DMS153 (cell line): ENCODE data around the gene CRACDL.
"Not testable (repeated sequence)": the region's sequence is repeated elsewhere in the genome, so short reads cannot be mapped to it uniquely, and the experiment has no call there.

Experiments used
- DNase-seq: peaks from one replicate; lab custom pipeline; 2025; lab: John Stamatoyannopoulos, UW

CRACDL gene

DNA sequence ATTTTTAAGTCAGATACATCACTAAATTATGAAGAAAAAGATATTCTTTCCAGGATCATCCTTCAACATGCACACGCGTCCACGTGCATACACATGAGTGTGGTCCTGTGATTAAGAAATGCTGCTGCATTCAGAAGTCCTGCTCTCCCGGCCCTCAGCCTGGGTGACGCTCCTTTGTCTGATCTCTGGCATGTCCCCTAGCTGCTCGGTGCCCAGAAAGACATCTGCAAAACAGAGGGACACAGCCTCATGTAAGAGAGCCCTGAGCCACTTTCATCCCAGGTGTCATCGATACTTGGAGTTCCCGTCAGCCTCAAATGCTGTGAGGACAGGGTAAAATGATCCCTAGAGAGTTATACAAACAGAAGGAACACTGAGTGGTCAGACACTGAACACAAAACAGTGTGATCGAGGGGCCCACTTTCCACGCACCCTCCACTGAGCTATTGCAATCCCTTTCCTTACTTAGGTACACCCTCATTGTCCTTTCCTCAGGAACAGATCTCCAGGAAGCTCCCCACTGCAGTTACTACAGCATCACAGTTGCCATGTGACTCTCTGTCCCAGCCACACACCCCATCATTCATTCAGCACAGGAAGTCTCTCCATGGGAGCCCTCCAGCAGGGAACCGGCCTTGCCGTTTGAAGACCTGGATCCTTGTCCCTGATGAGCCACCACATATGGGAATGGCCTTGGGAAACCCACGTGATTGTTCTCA is 32.1 kb downstream of the CRACDL start:
- DNase-seq = peak; percentile 51

DNA sequence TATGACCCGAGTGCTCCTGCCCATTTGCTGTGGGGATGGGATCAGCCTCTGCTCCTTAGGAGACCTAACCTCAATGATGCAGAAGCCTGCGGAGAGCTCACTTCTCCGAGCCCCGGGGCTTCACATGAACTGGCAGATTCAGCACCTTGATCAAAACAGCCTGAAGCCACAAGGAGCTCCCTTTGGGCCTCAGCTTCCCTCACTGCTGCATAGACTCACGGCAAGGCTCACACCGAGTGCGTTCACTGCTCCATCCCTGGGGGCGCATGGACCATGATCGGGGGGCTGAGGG is 33.0 kb downstream of the CRACDL start:
- DNase-seq = no peak

DNA sequence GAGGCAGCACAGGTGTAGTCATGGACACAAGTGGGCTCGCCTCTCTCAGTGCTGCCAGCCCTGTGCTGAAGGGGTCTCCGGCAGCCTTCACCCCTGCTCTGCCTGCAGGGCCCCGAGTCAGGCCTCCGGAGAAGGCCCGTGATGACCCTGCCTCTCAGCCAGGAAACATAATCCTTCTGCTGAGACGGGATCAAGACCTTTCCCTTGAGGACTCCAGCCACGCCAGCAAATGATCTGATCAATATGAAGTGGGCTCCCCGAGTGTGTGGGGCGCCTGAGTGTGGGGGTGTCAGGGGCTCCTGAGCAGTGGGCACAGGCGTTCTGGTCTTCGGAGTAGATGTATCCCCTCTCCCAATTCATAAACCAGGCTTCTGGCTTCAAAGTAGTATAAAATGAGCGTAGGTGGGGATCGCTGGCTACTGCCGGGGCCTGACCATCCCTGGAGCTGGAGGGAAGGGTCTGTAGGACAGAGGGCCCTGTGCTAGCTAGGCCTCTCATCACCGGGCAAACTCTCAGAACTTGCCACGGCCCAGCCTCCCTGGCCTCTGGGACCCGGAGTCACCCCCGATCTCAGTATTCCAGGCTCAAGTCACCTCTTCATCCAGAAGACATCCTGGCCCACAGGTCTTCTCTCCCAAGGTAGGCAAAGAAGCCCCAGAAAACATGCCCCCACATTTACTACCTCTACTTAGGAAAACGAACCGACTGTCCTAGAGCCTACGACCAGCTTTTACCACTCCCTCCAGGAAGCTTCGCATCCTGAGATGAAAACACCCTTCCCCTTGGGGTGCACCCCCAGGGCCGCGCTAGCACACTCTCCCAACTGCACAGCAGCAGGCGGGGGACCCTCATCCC is 33.6 kb downstream of the CRACDL start:
- no peak for DNase-seq

DNA sequence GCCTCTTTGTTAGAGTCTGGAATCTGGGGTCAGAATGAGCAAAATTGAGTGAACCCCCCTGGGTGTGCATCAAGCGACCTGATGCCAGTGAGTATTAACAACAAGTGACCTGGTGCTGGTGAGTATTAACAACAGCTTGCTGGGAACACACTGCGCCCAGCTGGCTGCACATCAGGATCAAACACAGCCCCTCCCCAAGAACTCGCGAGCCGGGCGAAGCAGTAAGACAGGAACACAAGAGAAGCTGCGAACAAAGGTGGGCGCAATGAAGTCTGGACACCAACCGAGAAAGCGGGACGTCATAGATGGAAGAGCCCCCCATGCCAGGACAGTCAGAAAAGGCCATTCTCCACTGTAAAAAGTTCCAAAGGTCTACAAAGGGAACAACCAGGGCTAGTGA is 34.3 kb downstream of the CRACDL start:
- DNase-seq = no peak

DNA sequence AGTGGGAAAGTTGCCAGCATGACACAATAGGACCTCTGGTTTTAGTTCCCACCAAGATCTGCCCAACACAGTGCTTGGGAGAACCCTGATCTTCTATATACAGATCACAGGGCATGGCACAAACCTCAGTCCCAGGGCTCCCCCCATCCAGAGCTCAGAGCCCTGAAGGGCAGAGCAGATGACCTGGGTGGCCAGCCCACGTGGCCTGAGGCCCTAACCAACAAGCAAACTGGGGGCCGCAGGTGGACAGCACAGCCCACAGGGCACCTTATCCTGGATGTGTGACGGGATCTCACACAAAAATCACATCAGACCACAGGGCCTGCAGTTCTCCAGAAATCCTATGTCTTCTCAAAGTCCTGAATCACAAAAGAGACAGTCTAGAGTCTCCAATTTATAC is 34.7 kb downstream of the CRACDL start:
- DNase-seq = no peak

DNA sequence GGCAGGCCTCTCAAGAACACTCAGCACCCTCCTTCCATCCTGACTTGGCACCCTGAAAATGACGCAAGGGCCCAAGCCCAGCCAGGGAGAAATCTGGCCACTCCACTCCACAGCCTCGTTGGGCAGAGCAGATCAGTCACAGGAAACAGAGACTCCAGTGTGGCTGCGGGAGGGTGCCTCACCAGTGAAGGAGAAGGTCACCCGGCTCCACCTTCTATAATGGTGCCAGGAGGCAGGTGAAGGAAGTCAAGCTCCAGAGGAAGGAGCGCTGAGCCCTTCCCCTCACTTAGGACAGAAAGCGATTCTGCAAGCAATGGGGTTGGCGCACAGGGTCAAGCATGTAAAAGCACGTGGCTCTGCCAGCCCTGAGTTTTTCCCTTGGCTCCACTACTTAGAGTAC is 35.3 kb downstream of the CRACDL start:
- DNase-seq = no peak

DNA sequence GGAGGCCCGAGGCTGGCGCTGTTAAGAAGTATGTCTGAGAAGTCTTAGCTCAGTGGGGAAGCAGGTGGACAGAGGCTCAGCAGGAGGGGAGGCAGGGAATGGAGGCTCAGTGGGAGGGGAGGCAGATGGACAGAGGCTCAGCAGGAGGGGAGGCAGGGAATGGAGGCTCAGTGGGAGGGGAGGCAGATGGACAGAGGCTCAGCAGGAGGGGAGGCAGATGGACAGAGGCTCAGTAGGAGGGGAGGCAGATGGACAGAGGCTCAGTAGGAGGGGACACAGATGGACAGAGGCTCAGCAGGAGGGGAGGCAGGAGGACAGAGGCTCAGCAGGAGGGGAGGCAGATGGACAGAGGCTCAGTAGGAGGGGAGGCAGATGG is 36.3 kb downstream of the CRACDL start:
- not testable (repeated sequence) for DNase-seq

DNA sequence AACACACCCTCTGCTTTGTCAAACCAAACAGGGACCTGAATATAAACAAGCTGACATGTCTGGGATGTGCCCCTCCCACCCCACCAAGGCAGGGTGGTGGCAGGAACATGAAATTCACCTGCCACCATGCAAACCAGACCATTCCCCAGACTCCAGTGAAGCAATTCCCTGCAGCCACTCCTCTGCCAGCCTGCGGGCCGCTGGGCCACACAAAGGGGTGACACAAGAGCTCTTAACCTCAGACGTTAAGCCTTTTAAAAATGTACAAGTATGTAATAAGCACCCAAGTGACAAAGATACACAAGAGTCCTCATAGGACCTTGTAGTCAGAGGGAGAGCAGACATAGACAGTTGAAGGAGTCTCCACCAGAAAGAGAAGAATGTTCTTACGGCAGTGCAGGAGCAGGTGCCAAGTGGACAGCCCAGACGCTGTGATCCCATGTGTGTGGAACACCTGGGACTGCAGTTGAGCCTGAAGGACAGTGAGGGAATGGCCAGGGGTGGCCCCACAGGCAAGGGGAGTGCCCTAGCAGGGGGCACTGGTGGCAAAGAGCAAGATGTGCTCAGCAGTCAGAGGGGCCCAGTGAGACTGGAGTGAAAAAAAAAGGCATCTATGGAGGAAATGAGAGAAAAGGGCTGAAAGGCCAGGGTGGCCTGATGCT is 36.9 kb downstream of the CRACDL start:
- peak; percentile 17 for DNase-seq

DNA sequence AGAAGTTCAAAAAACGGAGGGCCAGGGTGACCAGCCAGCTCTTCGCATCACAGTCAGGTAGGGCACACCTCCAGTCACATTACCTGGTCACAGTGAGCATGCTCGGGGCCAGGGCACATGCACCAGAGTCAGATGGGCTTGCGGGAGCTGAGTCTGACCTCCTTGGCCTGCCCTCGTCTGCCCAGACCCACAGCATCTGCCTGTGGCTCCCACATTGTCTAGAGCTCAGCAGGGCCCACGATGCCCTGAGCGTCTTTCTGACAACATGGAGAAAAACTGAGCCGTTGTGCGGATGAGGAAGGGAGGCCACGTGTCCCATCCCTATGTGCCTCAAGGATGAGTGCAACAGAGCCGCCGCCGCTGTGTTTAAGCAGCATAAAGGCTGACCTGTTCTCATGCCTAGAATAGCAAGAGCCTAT is 37.6 kb downstream of the CRACDL start:
- DNase-seq = no peak

DNA sequence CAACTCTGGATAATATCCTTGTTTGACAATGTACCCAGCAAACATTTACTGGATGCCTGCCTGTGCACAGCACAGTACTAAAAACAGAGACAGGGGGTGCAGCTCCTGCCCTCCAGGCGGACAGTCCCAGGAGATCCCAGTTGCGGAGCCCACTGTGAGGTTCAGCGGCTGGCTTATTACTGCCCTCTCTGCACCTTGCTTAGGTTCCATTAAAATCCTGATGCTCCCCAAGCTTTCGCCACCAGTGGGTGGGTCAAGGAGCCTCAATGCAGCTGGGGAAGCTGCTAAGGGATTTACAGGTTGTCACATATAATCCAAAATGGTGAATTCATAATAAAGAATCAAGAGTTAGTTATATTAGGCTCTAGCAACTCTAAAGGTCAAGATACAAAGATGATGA is 38.3 kb downstream of the CRACDL start:
- no peak for DNase-seq

DNA sequence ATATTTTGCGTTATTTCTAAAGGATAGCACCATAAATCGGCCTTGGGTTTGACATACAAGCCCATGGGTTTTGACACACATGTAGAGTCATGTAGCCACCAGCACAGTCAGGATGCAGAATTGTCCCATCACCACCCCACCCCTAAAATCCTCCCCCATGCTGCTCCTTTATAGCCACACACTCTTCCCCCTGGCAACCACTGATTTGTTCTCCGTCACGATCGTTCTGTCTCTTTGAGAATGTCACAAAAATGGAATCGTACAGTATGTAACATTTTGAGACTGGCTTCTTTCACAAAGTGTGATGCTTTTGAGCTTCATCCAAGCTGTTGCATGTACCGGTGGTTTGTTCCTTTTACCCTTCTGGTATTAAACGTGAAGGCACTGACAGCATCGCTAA is 39.1 kb downstream of the CRACDL start:
- DNase-seq = no peak

DNA sequence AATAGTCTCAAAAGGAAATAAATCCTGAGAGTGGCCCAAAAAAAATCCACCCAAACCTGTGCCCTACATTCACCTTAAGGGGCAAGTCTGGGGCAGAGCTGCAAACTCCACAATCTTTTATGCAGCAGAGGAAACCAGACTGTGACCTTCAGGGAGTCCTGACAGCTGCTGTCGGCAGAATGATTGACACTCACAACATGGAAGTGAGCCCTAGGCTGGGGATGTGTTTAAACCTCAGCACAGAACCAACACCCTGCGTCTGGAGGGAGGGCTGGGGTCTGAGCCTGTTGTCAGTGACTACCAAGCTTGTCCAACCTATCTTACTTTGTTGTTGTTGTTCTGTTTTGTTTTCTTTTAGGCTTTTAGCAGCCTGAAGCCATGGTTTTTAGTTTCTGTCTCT is 39.6 kb downstream of the CRACDL start:
- no peak for DNase-seq

DNA sequence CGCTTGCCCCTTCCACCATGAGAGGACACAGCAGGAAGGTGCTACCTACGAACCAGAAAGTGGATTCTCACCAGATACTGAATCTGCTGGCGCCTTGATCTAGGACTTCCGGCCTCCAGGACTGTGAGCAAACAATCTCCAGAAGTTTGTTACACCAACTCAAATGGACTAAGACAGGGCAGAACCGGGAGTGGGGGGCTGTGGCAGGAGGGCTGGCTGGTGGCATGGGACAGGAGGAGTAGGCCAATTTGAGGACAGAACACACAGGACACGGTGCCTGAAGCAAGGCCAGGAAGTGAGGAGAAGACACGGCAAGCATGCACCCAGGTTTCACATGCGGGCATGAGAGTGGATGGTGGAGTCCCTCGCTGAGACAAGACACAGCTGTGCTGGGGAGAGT is 40.1 kb downstream of the CRACDL start:
- no peak for DNase-seq

DNA sequence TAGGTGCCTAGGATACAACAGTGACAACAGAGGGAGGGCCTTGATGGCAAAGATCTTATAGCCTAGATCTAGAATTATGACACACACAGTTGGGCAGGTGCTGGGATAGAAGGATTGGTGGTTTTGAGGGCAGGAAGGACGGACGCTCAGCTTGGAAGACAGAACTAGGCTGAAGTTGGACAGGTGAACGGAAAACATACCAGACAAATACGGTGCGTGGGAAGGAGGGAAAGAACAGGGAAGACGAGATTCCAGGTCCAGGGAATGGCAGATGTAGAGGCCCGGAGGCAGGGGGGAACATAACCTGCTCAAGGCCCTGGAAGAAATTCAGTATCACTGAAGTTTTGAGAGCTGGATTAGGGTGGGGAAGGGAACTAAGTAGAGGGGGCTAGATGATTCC is 40.8 kb downstream of the CRACDL start:
- no peak for DNase-seq

DNA sequence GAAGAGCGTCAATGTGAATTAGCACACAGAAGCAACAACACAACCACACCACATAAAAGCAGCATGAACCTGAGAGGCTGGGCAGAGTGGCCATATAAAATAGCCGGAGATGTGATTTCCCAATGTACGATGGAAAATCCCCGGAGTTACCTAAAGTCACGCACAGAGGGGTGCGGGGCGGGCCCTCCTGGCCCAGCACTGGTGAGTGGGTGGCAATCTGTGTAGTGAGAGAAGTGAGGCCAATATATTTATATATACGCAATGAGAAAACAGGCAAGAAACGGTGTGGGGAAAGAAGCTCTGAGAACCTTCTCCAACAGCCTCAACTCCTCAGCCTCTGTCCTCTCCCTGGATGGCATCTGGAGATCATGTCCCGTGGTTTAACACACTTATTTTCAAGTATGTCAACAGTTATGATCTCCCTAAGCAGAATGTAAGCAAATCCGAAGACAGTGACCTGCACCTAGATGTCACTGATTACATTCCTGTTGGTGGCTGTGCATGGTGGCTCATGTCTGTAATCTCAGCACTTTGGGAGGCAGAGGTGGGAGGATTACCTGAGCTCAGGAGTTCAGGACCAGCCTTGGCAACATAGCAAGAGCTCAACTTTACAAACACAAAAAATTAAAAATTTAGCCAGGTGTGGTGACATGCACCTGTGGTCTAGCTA is 41.6 kb downstream of the CRACDL start:
- DNase-seq = no peak

DNA sequence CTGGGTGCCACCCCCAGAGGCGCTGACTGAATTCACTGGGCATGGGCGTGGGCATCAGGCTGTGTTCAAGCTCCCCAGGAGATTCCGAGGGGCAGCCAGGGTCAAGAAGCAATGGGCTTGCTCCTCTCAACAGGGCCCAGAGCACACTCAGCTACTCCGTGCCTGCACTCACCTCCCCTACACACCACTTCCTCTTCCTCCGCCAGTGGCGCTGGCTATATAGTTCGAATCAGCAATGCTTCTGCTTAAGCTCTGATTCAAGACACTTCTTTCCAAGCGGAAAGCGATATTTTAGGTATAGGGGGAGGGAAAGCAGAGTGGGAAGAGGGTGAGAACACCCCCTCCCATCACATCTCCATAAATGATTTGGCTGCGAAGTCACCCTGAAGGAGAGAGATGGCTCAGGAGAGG is 42.1 kb downstream of the CRACDL start:
- DNase-seq = no peak

DNA sequence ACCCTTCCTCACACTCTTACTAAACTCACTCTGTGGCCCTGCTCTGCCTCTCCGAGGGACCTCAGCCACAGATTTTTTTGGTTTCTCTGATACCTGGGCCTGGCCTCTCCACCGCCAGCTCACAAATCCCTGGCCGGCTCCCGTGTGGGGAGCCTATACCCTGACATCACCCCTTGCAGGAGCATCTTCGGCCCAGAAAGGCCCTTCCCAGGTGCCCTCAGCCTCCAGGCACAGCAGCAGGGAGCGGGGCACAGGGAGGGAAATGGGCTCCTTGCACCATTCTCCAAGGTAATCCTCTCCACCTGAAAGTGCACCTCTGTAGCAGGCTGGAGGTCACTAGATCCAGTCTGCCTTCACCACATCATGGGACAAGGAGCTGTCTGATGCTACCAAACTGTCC is 43.2 kb downstream of the CRACDL start:
- no peak for DNase-seq

DNA sequence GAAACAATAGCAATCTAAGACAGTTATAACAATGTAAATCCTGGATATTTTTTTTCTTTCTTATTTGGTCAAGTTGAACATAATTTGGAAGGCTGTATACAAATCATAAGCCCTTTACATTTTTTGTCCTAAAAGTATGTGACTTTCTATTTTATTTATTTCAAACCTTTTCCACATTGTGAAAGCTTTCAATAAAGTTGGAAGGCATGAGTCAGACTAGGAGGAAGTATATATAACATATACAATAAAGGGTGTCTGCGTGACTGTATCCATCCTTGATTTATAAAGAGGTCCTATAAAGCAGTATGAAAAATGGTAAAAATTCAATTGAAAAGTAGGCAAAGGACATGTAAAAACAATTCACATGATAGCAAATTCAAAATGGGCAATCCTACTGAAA is 44.4 kb downstream of the CRACDL start:
- DNase-seq = no peak

DNA sequence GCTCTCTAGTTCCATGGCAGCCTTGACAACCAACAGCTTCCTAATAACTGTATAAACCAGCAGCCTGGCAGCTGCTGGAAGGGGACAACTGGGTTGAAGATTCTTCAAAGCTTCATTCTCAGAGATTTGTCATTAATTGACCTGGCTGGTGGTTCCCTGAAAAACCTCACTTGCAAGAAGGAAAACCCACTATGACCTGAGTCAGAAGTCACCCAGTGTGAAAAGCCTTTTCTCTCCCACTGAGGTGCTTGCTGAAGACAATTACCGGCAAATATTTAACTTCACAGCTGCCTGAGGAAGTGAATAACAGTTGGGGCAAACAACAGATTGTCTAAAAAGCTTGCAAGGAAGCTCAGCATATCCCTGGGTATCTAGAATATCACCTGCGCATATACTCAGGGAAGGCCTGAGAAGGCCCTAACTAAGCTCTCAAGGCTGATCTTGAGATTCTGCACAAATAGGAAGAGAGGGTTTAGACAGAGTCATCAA is 49.9 kb downstream of the CRACDL start:
- no peak for DNase-seq

DNA sequence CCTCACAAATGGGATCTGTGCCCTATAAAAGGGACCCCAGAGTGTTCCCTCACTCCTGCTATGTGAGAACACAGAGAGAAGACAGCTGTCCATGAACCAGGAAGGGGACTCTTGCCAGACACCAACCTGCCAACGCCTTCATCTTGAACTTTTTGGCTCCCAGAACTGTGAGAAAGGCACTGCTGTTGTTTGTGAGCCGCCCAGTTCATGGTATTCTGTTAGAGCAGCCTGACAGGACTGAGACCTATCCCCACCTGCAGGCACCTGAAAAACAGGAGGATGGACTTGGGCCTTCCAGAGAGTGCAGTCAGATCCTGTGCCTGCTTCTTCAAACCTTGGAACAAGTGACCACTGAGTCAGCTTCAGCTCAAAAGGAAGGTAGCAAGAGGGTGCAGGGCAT is 51.4 kb downstream of the CRACDL start:
- DNase-seq = no peak

DNA sequence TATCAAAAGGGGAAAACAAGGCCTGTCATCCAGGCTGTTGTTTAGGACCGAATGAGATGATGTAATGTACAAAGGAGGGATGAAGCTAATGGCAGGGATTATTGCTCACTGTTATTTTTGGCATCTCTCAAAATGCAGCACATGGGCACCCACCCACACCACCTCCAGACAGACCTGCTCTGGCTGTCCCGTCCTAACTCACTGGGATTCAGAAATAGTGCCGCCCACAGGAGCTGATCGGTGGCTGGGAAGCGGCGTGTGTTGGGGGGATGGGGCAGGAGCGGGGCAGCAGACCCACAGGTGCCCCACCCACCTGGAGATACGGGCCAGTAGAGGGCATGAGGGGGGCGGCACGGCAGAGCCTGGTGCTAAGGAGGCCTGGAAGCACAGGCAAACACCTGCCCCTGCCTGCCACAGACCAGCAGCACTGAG is 52.2 kb downstream of the CRACDL start:
- DNase-seq = no peak

DNA sequence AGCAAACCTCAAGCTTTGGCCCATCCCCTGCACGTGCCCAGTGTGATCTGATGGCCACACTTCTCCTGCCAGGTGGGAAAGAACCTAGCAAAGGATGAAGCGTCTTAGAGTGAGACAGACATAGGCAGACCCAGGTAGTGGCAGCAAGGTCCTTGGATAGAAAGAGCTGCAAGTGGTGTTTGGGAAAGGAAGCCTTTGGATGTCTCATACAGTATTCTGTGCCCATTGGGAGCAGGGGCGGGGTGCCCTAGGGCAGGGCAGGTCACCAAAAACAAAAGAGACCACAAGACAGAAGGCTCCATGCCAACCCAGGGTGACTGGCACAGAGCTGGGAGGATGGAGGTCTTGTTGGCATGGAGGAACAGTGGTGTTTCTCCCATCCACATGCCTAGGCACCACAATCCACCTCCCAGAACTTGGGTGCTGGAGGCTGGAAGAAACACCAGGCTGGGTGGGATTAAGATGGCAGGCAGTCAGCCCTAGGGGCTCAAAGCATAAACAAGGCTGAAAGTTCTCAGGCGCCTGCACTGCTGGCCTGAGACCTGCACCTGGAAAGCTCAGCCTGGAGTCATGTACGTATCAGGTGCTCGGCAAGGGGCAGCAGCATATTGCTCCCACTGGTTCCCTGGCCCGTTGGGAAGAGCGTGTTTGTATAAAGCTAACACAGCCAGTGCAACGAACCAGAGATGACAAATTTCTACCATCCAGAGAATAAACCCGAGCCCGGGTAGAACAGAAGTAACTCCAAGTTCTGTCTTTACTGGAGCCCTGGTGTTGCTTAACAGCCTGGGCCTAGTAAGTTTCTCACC is 52.9 kb downstream of the CRACDL start:
- no peak for DNase-seq
